ENCODE measurements around the gene ATXN7.

The ATXN7 gene

GRCh38 chr3:64002233-64002632 lies 138.6 kb downstream of the ATXN7 start:
- Histone ChIP-seq H3K27ac (ENCODE audit: low read depth, low read length) (no peak overlapping the region), H2BK5ac (ENCODE audit: low read length) (no peak overlapping the region), H3K4me1 (ENCODE audit: control insufficient read depth, low read depth, low read length) (peaks cover 10% of the 10 kb centered on the region), H3K23ac (ENCODE audit: low read length) (no peak overlapping the region), H3K56ac (ENCODE audit: low read length) (no peak overlapping the region), H3K18ac (ENCODE audit: low read length) (no peak overlapping the region), H2AK5ac (ENCODE audit: low read length) (no peak overlapping the region), H3K79me2 (ENCODE audit: control insufficient read depth, insufficient read depth, low read length) (no peaks in the 10 kb centered on the region), H3K27me3 (ENCODE audit: insufficient read depth, low read length, poor library complexity) (no peaks in the 10 kb centered on the region), H3K9ac (ENCODE audit: low read length) (no peak overlapping the region), H3K4me2 (ENCODE audit: low read length) (no peak overlapping the region), H4K8ac (ENCODE audit: low read depth, low read length) (no peak overlapping the region), H2BK120ac (ENCODE audit: low read depth, low read length) (no peak overlapping the region), H3K4ac (ENCODE audit: low read depth, low read length) (no peak overlapping the region), H3K79me1 (ENCODE audit: low read length) (peaks cover 2% of the 10 kb centered on the region), H3K36me3 (ENCODE audit: control insufficient read depth, insufficient read depth, low read length) (peaks cover 4% of the 10 kb centered on the region), H3K4me3 (ENCODE audit: low read length) (no peak overlapping the region), H4K5ac (ENCODE audit: low read length) (no peak overlapping the region), H2BK15ac (replicated peaks; ENCODE audit: low read depth) (no peak overlapping the region)
- DNase-seq, result no peak
- no CpG with 5 or more reads among the region's 4 CpGs for WGBS (ENCODE audit: extremely low coverage, insufficient coverage, low lambda C conversion rate)

DNA sequence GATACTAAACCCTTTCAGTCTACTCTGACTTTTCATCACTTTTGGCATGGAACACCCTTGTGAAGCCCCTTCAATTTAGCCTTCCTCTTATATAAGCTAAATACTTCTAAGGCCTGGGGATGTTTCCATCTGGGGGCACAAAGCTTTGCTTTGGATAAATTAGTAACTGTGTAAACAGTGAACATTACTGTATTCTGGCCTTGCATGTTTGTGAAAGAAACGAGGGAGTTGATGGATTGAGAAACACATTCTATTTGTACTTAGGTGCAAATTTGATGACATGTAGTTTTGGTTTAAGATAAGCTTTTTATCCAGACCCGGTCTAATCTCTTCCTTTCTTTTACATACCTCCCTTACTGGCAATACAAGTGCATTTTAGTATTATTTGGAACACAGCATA lies 139.9 kb downstream of the ATXN7 start:
- no peak overlapping the region for H3K9ac ChIP-seq (ENCODE audit: low read length)
- peaks cover 4% of the 10 kb centered on the region for H3K36me3 ChIP-seq (ENCODE audit: control insufficient read depth, insufficient read depth, low read length)
- H3K4me1 ChIP-seq (ENCODE audit: control insufficient read depth, low read depth, low read length), result peaks cover 10% of the 10 kb centered on the region
- H2BK15ac ChIP-seq (replicated peaks; ENCODE audit: low read depth), result no peak overlapping the region
- H2AK5ac ChIP-seq (ENCODE audit: low read length), result no peak overlapping the region
- H3K79me2 ChIP-seq (ENCODE audit: control insufficient read depth, insufficient read depth, low read length), result no peaks in the 10 kb centered on the region
- no peak overlapping the region for H3K18ac ChIP-seq (ENCODE audit: low read length)
- H3K56ac ChIP-seq (ENCODE audit: low read length), result no peak overlapping the region
- H3K79me1 ChIP-seq (ENCODE audit: low read length), result peaks cover 2% of the 10 kb centered on the region
- DNase-seq, result no peak
- no peak overlapping the region for H3K4me3 ChIP-seq (ENCODE audit: low read length)
- no peak overlapping the region for H3K4ac ChIP-seq (ENCODE audit: low read depth, low read length)
- no peaks in the 10 kb centered on the region for H3K27me3 ChIP-seq (ENCODE audit: insufficient read depth, low read length, poor library complexity)
- H2BK5ac ChIP-seq (ENCODE audit: low read length), result no peak overlapping the region
- H3K23ac ChIP-seq (ENCODE audit: low read length), result no peak overlapping the region
- H4K8ac ChIP-seq (ENCODE audit: low read depth, low read length), result no peak overlapping the region
- WGBS (ENCODE audit: extremely low coverage, insufficient coverage, low lambda C conversion rate), result no CpG with 5 or more reads among the region's 2 CpGs
- H2BK120ac ChIP-seq (ENCODE audit: low read depth, low read length), result no peak overlapping the region
- no peak overlapping the region for H4K5ac ChIP-seq (ENCODE audit: low read length)
- H3K27ac ChIP-seq (ENCODE audit: low read depth, low read length), result no peak overlapping the region
- no peak overlapping the region for H3K4me2 ChIP-seq (ENCODE audit: low read length)

DNA sequence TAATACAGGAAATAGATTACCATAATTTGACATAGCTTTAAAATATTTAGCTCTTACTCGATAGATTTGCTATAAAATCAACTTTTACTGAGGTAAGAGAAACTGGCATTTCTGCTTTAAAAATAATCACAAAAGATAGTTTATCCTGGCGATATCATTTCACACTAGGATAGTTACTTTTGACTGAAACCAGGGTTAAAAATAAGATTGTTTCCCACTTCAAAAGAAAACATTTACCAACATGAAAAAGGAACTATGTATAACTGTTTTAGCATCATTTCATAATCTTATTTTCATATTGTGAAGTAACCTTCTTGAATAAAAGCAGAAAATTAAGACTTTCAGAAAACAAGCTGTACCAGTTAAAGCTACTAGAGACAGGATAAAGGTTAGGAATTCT lies 144.3 kb downstream of the ATXN7 start:
- no peak for DNase-seq
- no peak overlapping the region for H3K23ac ChIP-seq (ENCODE audit: low read length)
- no CpG with 5 or more reads among the region's 2 CpGs for WGBS (ENCODE audit: extremely low coverage, insufficient coverage, low lambda C conversion rate)
- H2BK5ac ChIP-seq (ENCODE audit: low read length), result no peak overlapping the region
- no peak overlapping the region for H3K9ac ChIP-seq (ENCODE audit: low read length)
- H2BK15ac ChIP-seq (replicated peaks; ENCODE audit: low read depth), result no peak overlapping the region
- H3K27ac ChIP-seq (ENCODE audit: low read depth, low read length), result no peak overlapping the region
- H3K79me2 ChIP-seq (ENCODE audit: control insufficient read depth, insufficient read depth, low read length), result no peaks in the 10 kb centered on the region
- no peak overlapping the region for H3K4me3 ChIP-seq (ENCODE audit: low read length)
- no peak overlapping the region for H3K18ac ChIP-seq (ENCODE audit: low read length)
- H4K8ac ChIP-seq (ENCODE audit: low read depth, low read length), result no peak overlapping the region
- H2BK120ac ChIP-seq (ENCODE audit: low read depth, low read length), result no peak overlapping the region
- no peaks in the 10 kb centered on the region for H3K27me3 ChIP-seq (ENCODE audit: insufficient read depth, low read length, poor library complexity)
- H3K4me2 ChIP-seq (ENCODE audit: low read length), result no peak overlapping the region
- H3K4me1 ChIP-seq (ENCODE audit: control insufficient read depth, low read depth, low read length), result no peaks in the 10 kb centered on the region
- H3K56ac ChIP-seq (ENCODE audit: low read length), result no peak overlapping the region
- H3K36me3 ChIP-seq (ENCODE audit: control insufficient read depth, insufficient read depth, low read length), result peaks cover 15% of the 10 kb centered on the region
- peaks cover 3% of the 10 kb centered on the region for H3K79me1 ChIP-seq (ENCODE audit: low read length)
- H3K4ac ChIP-seq (ENCODE audit: low read depth, low read length), result no peak overlapping the region
- no peak overlapping the region for H2AK5ac ChIP-seq (ENCODE audit: low read length)
- no peak overlapping the region for H4K5ac ChIP-seq (ENCODE audit: low read length)

DNA sequence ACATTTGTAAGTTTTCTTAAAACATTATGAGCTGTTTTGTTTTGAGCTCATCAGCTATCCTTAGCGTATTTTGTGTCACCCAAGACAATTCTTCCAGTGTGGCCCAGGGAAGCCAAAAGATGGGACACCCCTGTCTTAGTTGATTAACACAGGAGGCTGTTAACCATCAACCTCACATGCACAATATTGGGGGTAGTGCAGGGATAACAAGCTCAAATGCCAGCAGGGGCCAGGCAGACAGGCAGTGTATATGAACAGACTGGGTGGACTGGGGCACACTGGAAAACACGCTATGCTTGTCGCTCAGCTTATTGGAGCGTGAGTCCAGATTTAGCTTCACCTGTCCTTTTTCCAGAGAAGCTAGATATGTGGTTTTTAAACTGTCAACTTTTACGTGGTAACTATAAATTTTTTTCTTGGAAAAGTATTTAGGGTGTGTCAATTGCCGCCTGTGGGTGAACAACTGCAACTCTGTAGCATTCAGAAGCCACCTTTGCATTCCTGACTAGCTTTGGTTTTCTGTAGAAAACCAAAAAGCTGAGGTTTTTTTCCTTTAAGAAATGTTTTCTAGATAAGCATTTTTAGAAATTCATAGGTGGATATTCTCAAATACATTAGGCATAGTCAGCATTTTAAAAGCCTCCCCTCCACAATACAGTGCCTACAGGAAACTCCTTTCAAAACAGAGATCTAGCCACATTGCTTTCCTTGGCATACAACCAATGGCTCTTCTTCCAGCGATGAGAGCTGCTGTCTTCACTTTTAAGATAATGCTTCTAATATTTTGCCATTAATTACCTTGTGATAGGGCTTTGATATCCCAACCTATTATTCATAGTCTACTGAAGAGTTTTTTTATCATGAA lies 145.1 kb downstream of the ATXN7 start:
- H3K79me2 ChIP-seq (ENCODE audit: control insufficient read depth, insufficient read depth, low read length), result no peaks in the 10 kb centered on the region
- H3K27ac ChIP-seq (ENCODE audit: low read depth, low read length), result no peak overlapping the region
- no peak overlapping the region for H4K8ac ChIP-seq (ENCODE audit: low read depth, low read length)
- no peak overlapping the region for H2AK5ac ChIP-seq (ENCODE audit: low read length)
- no peak overlapping the region for H3K4me2 ChIP-seq (ENCODE audit: low read length)
- no peaks in the 10 kb centered on the region for H3K27me3 ChIP-seq (ENCODE audit: insufficient read depth, low read length, poor library complexity)
- no peak overlapping the region for H3K18ac ChIP-seq (ENCODE audit: low read length)
- H3K4ac ChIP-seq (ENCODE audit: low read depth, low read length), result no peak overlapping the region
- DNase-seq, result no peak
- H3K36me3 ChIP-seq (ENCODE audit: control insufficient read depth, insufficient read depth, low read length), result peaks cover 15% of the 10 kb centered on the region
- no peak overlapping the region for H3K4me3 ChIP-seq (ENCODE audit: low read length)
- peaks cover 3% of the 10 kb centered on the region for H3K79me1 ChIP-seq (ENCODE audit: low read length)
- no CpG with 5 or more reads among the region's 7 CpGs for whole genome bisulfite sequencing (ENCODE audit: extremely low coverage, insufficient coverage, low lambda C conversion rate)
- no peaks in the 10 kb centered on the region for H3K4me1 ChIP-seq (ENCODE audit: control insufficient read depth, low read depth, low read length)
- H2BK5ac ChIP-seq (ENCODE audit: low read length), result no peak overlapping the region
- H4K5ac ChIP-seq (ENCODE audit: low read length), result no peak overlapping the region
- no peak overlapping the region for H2BK120ac ChIP-seq (ENCODE audit: low read depth, low read length)
- H3K23ac ChIP-seq (ENCODE audit: low read length), result no peak overlapping the region
- H2BK15ac ChIP-seq (replicated peaks; ENCODE audit: low read depth), result no peak overlapping the region
- no peak overlapping the region for H3K9ac ChIP-seq (ENCODE audit: low read length)
- no peak overlapping the region for H3K56ac ChIP-seq (ENCODE audit: low read length)

- H3K36me3 ChIP-seq (ENCODE audit: control insufficient read depth, insufficient read depth, low read length), result peaks cover 15% of the 10 kb centered on the region
- H3K18ac ChIP-seq (ENCODE audit: low read length), result no peak overlapping the region
- peaks cover 3% of the 10 kb centered on the region for H3K79me1 ChIP-seq (ENCODE audit: low read length)
- no peaks in the 10 kb centered on the region for H3K27me3 ChIP-seq (ENCODE audit: insufficient read depth, low read length, poor library complexity)
- no CpG with 5 or more reads among the region's 7 CpGs for WGBS (ENCODE audit: extremely low coverage, insufficient coverage, low lambda C conversion rate)
- H3K9ac ChIP-seq (ENCODE audit: low read length), result no peak overlapping the region
- no peaks in the 10 kb centered on the region for H3K79me2 ChIP-seq (ENCODE audit: control insufficient read depth, insufficient read depth, low read length)
- no peak overlapping the region for H3K23ac ChIP-seq (ENCODE audit: low read length)
- H4K8ac ChIP-seq (ENCODE audit: low read depth, low read length), result no peak overlapping the region
- no peak for DNase-seq
- no peak overlapping the region for H4K5ac ChIP-seq (ENCODE audit: low read length)
- no peak overlapping the region for H3K27ac ChIP-seq (ENCODE audit: low read depth, low read length)
- no peak overlapping the region for H2BK5ac ChIP-seq (ENCODE audit: low read length)
- no peaks in the 10 kb centered on the region for H3K4me1 ChIP-seq (ENCODE audit: control insufficient read depth, low read depth, low read length)
- no peak overlapping the region for H3K56ac ChIP-seq (ENCODE audit: low read length)
- H2BK120ac ChIP-seq (ENCODE audit: low read depth, low read length), result no peak overlapping the region
- no peak overlapping the region for H3K4me2 ChIP-seq (ENCODE audit: low read length)
- no peak overlapping the region for H3K4ac ChIP-seq (ENCODE audit: low read depth, low read length)
- H3K4me3 ChIP-seq (ENCODE audit: low read length), result no peak overlapping the region
- no peak overlapping the region for H2BK15ac ChIP-seq (replicated peaks; ENCODE audit: low read depth)
- no peak overlapping the region for H2AK5ac ChIP-seq (ENCODE audit: low read length)
Measured at GRCh38 chr3:64009528-64009927, 145.9 kb downstream of the ATXN7 start.

DNA sequence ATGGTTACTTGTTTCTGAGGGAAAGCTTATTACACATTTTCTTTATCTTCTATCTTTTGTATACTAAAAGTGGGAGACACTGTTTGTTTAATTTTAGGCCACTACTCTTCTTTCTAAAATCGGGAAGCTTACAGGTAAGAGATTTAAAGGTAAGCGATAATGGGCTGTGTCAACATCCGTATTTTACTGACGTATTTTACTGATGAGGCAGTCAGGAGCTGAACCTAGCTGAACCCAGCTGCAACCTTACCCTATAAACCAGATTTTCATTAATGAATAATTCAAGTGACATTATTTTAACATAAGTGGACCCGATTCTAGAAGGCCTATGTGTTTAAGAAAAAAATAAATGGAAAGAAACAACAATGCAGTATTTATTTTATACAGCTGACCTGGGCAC lies 146.5 kb downstream of the ATXN7 start:
- H3K9ac ChIP-seq (ENCODE audit: low read length), result no peak overlapping the region
- no CpG with 5 or more reads among the region's 5 CpGs for WGBS (ENCODE audit: extremely low coverage, insufficient coverage, low lambda C conversion rate)
- H4K8ac ChIP-seq (ENCODE audit: low read depth, low read length), result no peak overlapping the region
- no peaks in the 10 kb centered on the region for H3K79me2 ChIP-seq (ENCODE audit: control insufficient read depth, insufficient read depth, low read length)
- no peak for DNase-seq
- no peak overlapping the region for H2BK5ac ChIP-seq (ENCODE audit: low read length)
- peaks cover 6% of the 10 kb centered on the region for H3K79me1 ChIP-seq (ENCODE audit: low read length)
- H3K27me3 ChIP-seq (ENCODE audit: insufficient read depth, low read length, poor library complexity), result no peaks in the 10 kb centered on the region
- no peak overlapping the region for H4K5ac ChIP-seq (ENCODE audit: low read length)
- no peak overlapping the region for H3K4ac ChIP-seq (ENCODE audit: low read depth, low read length)
- no peak overlapping the region for H3K4me2 ChIP-seq (ENCODE audit: low read length)
- H3K18ac ChIP-seq (ENCODE audit: low read length), result no peak overlapping the region
- H3K23ac ChIP-seq (ENCODE audit: low read length), result no peak overlapping the region
- H3K27ac ChIP-seq (ENCODE audit: low read depth, low read length), result no peak overlapping the region
- no peak overlapping the region for H2AK5ac ChIP-seq (ENCODE audit: low read length)
- no peaks in the 10 kb centered on the region for H3K4me1 ChIP-seq (ENCODE audit: control insufficient read depth, low read depth, low read length)
- no peak overlapping the region for H3K4me3 ChIP-seq (ENCODE audit: low read length)
- H2BK15ac ChIP-seq (replicated peaks; ENCODE audit: low read depth), result no peak overlapping the region
- no peak overlapping the region for H3K56ac ChIP-seq (ENCODE audit: low read length)
- no peak overlapping the region for H2BK120ac ChIP-seq (ENCODE audit: low read depth, low read length)
- H3K36me3 ChIP-seq (ENCODE audit: control insufficient read depth, insufficient read depth, low read length), result peaks cover 15% of the 10 kb centered on the region

Data from mesendoderm (in vitro differentiated cells).